OCI-LY7 (cell line): ENCODE measurements around the gene ANGPTL4.

Experiments
- EZH2phosphoT487 ChIP-seq: fragments of 200-600 bp; sonication (generic); IDR thresholded peaks from 2 replicates; pipeline ENCODE4 v1.6.1; 2018; ENCODE audit warnings: low read depth, borderline replicate concordance, mild to moderate bottlenecking, mixed run types, antibody characterized with exemption, low read length, moderate library complexity, mixed read lengths
- TF ChIP-seq, protein P1 (sequence below): fragments of 200-600 bp; sonication (generic); conservative IDR thresholded peaks from 2 replicates; pipeline ENCODE4 v1.5.1; 2014; ENCODE audit warnings: mild to moderate bottlenecking, antibody characterized with exemption, low read length, moderate library complexity, mixed read lengths

DNA sequence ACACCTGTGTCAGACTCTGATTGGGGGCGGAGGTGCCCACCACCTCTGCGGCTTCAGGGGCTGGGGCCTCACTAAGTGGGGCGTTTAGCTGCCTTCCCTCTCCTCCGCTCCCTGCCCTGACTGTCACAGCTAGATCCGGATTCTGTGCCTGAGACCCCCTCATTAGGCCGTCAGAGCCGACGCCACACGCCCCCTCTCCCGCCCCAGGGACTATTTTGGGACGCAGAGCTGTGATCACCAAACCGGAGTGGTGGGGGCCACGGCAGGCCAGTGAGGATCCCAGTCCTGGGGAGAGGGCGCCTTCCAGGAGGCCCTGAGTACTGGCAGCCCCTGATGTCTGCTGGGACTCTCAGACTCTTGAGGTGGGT is 21.7 kb upstream of the ANGPTL4 start:
- no peak for TF ChIP-seq EZH2phosphoT487
- TF ChIP-seq, protein P1, sequence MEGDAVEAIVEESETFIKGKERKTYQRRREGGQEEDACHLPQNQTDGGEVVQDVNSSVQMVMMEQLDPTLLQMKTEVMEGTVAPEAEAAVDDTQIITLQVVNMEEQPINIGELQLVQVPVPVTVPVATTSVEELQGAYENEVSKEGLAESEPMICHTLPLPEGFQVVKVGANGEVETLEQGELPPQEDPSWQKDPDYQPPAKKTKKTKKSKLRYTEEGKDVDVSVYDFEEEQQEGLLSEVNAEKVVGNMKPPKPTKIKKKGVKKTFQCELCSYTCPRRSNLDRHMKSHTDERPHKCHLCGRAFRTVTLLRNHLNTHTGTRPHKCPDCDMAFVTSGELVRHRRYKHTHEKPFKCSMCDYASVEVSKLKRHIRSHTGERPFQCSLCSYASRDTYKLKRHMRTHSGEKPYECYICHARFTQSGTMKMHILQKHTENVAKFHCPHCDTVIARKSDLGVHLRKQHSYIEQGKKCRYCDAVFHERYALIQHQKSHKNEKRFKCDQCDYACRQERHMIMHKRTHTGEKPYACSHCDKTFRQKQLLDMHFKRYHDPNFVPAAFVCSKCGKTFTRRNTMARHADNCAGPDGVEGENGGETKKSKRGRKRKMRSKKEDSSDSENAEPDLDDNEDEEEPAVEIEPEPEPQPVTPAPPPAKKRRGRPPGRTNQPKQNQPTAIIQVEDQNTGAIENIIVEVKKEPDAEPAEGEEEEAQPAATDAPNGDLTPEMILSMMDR = no peak
